Lower lobe of right lung (tissue), 2 donors: ENCODE measurements around the gene ZIM2. TPM values are rescaled to one million over a fixed set of nuclear protein-coding genes. Genes with fewer than 3 reads are reported as not detected.

Experiments used
- ATAC-seq, 2 donors: fragments of 200-7000 bp; cut with Tn5 transposase; one replicate each; pipeline ENCODE4 v1.9.1; 2020 to 2022; ENCODE audit warnings: mild to moderate bottlenecking in 2 of 2, moderate library complexity in 2 of 2
- DNase-seq: peaks from one replicate; pipeline ENCODE4 v3.0.0-alpha.2; 2020
- H3K27ac ChIP-seq: fragments of 200-600 bp; one replicate; pipeline ENCODE4 v1.8.0; 2022
- H3K27me3 ChIP-seq: fragments of 200-600 bp; one replicate; pipeline ENCODE4 v1.8.0; 2022; ENCODE audit warnings: low read depth
- H3K36me3 ChIP-seq: fragments of 200-600 bp; one replicate; pipeline ENCODE4 v1.8.0; 2022; ENCODE audit warnings: mild to moderate bottlenecking
- H3K4me1 ChIP-seq: fragments of 200-600 bp; one replicate; pipeline ENCODE4 v1.8.0; 2022
- H3K4me3 ChIP-seq: fragments of 200-600 bp; one replicate; pipeline ENCODE4 v1.8.0; 2022; ENCODE audit warnings: mild to moderate bottlenecking
- H3K9me3 ChIP-seq: fragments of 200-600 bp; one replicate; pipeline ENCODE4 v1.8.0; 2022
- CTCF ChIP-seq: fragments of 200-600 bp; IDR thresholded peaks from one replicate; pipeline ENCODE4 v1.8.0; 2022; ENCODE audit warnings: antibody characterized with exemption, mild to moderate bottlenecking
- intact Hi-C: fragments of 100-400 bp; cut with DNase I; formaldehyde crosslinking; loops from one replicate; pipeline ENCODE4 v1.11.0; 2022
- total RNA-seq: library from RNA; stranded (reverse); fragmentation: NEBNext Ultra II Directional; extraction: Animal tissue kit (Norgen Biotek cat#: 25700); gene quantifications from one replicate; pipeline ENCODE4 v1.2.1, GENCODE V29; 2021
- donor health status: DM: no; HTN: yes; CAD: no; lungs with severe emphysema.

Gene ZIM2
- total RNA-seq, 1 donor from 2014 or later = not detected

GRCh38 chr19:56814656-56815055 lies 25.9 kb downstream of the ZIM2 start:
- H3K4me1 ChIP-seq = no peaks in the 10 kb centered on the region
- no peaks in the 10 kb centered on the region for H3K27me3 ChIP-seq
- intact Hi-C loops = no loop called here
- ATAC-seq (no peak), DNase-seq (no peak)
- no peak overlapping the region for H3K27ac ChIP-seq
- H3K9me3 ChIP-seq = no peaks in the 10 kb centered on the region
- no peaks in the 10 kb centered on the region for H3K36me3 ChIP-seq
- TF ChIP-seq CTCF = no peak
- no peak overlapping the region for H3K4me3 ChIP-seq

- Histone ChIP-seq H3K27me3 (no peaks in the 10 kb centered on the region), H3K9me3 (no peaks in the 10 kb centered on the region), H3K4me1 (no peaks in the 10 kb centered on the region), H3K4me3 (no peak overlapping the region), H3K36me3 (no peaks in the 10 kb centered on the region), H3K27ac (no peak overlapping the region)
- no peak for TF ChIP-seq CTCF
- DNase-seq (no peak), ATAC-seq (no peak)
- intact Hi-C loops = no loop called here
These were observed 27.0 kb downstream of the ZIM2 start for GRCh38 chr19:56813531-56813930.

- H3K27me3 ChIP-seq = no peaks in the 10 kb centered on the region
- H3K4me1 ChIP-seq = no peaks in the 10 kb centered on the region
- intact Hi-C loops = no loop called here
These were observed 29.0 kb downstream of the ZIM2 start for GRCh38 chr19:56811480-56811879.

GRCh38 chr19:56810260-56810659 lies 30.3 kb downstream of the ZIM2 start:
- DNase-seq (no peak), ATAC-seq (no peak)
- H3K4me1 ChIP-seq = no peaks in the 10 kb centered on the region
- no peaks in the 10 kb centered on the region for H3K27me3 ChIP-seq
- no peak for TF ChIP-seq CTCF
- no peak overlapping the region for H3K4me3 ChIP-seq
- H3K9me3 ChIP-seq = peaks cover 16% of the 10 kb centered on the region
- intact Hi-C loops = no loop called here
- no peaks in the 10 kb centered on the region for H3K36me3 ChIP-seq
- no peak overlapping the region for H3K27ac ChIP-seq

More at GRCh38 chr19:56811480-56811879, 29.0 kb downstream of the ZIM2 start:
- TF ChIP-seq CTCF = no peak
- ATAC-seq (no peak), DNase-seq (no peak)
- H3K4me3 ChIP-seq = no peak overlapping the region
- H3K36me3 ChIP-seq = no peaks in the 10 kb centered on the region
- H3K27ac ChIP-seq = no peak overlapping the region
- peaks cover 6% of the 10 kb centered on the region for H3K9me3 ChIP-seq

GRCh38 chr19:56808717-56809392 lies 31.7 kb downstream of the ZIM2 start:
- no peak for DNase-seq
- no peak for TF ChIP-seq CTCF
- no peak overlapping the region for H3K4me3 ChIP-seq
- no peaks in the 10 kb centered on the region for H3K4me1 ChIP-seq
- no peaks in the 10 kb centered on the region for H3K27me3 ChIP-seq
- intact Hi-C loops = no loop called here
- no peaks in the 10 kb centered on the region for H3K36me3 ChIP-seq
- peaks cover 16% of the 10 kb centered on the region for H3K9me3 ChIP-seq
- ATAC-seq = no peak
- no peak overlapping the region for H3K27ac ChIP-seq
